ENCODE data around the gene PTPN3. TPM values are rescaled to one million over a fixed set of nuclear protein-coding genes. Genes with fewer than 3 reads are reported as not detected.

PTPN3 gene
- total and polyA plus RNA-seq, 2 experiments from 2014 or later, result 1.4 to 2.6 TPM

DNA sequence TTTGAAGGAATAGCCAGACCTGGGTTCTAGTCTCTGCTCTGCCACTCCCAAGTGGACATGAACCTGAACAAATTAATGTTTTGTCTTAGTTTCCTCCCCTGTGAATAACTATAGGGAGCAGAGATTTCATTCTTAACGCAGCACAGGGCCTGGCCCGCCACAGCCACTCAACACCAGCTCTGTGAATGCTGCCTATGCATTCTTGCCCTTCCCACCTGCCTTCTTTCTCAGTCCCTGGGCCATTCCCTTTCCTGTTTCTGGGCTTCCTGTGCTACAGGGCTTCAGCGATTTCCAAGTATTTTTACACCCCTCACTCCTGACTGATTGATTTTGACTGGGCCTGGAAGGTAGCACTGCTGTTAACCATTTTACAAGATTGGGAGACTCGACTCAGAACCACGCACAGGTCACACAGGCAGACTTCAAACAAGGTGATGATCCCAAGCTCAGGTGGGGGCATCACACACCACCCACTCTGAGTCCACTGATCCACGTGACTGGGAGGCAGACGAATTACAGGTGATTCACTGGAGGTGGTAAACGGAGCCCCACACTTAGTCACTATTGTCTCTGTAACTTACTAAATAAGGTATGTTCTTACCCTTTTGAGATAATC, 21.4 kb downstream of the PTPN3 start:
- H3K4me1 Mint-ChIP-seq, result peaks cover 9% of the 10 kb centered on the region; the same call in 2 of the 3 replicates
- H3K9me3 Mint-ChIP-seq, result no peaks in the 10 kb centered on the region
- no peak overlapping the region for H3K4me3 ChIP-seq
- no peaks in the 10 kb centered on the region for H3K9me2 ChIP-seq (ENCODE audit: insufficient read depth)
- H3K4me1 ChIP-seq (ENCODE audit: insufficient read depth), result no peaks in the 10 kb centered on the region
- no peak for DNase-seq (ENCODE audit: low spot score)
- no peaks in the 10 kb centered on the region for H4K20me1 ChIP-seq (replicated peaks; ENCODE audit: insufficient read depth)
- no peaks in the 10 kb centered on the region for H3K79me2 ChIP-seq (replicated peaks; ENCODE audit: insufficient read depth)
- no peak overlapping the region for H3K27ac ChIP-seq (ENCODE audit: low read depth)
- H3K27me3 ChIP-seq (ENCODE audit: insufficient read depth), result no peaks in the 10 kb centered on the region
- H3F3A ChIP-seq (replicated peaks; ENCODE audit: low read depth), result no peaks in the 10 kb centered on the region
- no peak overlapping the region for H3K4me3 Mint-ChIP-seq
- H3K27me3 Mint-ChIP-seq (ENCODE audit: insufficient read depth, low read depth, poor library complexity), result peaks cover 4% of the 10 kb centered on the region
- no peak overlapping the region for H3K4me2 ChIP-seq
- 0 out of 2 replicates have a peak overlapping the region, but pooled peaks have one; percentile 1 for H3K27ac Mint-ChIP-seq
- ATAC-seq, result peak; percentile 42; the same call in 2 of the 3 replicates
- TF ChIP-seq, protein P1, sequence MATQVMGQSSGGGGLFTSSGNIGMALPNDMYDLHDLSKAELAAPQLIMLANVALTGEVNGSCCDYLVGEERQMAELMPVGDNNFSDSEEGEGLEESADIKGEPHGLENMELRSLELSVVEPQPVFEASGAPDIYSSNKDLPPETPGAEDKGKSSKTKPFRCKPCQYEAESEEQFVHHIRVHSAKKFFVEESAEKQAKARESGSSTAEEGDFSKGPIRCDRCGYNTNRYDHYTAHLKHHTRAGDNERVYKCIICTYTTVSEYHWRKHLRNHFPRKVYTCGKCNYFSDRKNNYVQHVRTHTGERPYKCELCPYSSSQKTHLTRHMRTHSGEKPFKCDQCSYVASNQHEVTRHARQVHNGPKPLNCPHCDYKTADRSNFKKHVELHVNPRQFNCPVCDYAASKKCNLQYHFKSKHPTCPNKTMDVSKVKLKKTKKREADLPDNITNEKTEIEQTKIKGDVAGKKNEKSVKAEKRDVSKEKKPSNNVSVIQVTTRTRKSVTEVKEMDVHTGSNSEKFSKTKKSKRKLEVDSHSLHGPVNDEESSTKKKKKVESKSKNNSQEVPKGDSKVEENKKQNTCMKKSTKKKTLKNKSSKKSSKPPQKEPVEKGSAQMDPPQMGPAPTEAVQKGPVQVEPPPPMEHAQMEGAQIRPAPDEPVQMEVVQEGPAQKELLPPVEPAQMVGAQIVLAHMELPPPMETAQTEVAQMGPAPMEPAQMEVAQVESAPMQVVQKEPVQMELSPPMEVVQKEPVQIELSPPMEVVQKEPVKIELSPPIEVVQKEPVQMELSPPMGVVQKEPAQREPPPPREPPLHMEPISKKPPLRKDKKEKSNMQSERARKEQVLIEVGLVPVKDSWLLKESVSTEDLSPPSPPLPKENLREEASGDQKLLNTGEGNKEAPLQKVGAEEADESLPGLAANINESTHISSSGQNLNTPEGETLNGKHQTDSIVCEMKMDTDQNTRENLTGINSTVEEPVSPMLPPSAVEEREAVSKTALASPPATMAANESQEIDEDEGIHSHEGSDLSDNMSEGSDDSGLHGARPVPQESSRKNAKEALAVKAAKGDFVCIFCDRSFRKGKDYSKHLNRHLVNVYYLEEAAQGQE (IDR thresholded peaks at IDR 0.05; ENCODE audit: unreplicated experiment), result no peak
- no peak for TF ChIP-seq STAT1 (IDR thresholded peaks at IDR 0.05; ENCODE audit: unreplicated experiment)
- no peak for TF ChIP-seq ZNF331 (CRISPR knock-in tag; IDR thresholded peaks at IDR 0.05; ENCODE audit: low read depth)
- no peak for TF ChIP-seq EZH2 (IDR thresholded peaks at IDR 0.05; ENCODE audit: low read depth, unreplicated experiment)
- TF ChIP-seq, protein P2, sequence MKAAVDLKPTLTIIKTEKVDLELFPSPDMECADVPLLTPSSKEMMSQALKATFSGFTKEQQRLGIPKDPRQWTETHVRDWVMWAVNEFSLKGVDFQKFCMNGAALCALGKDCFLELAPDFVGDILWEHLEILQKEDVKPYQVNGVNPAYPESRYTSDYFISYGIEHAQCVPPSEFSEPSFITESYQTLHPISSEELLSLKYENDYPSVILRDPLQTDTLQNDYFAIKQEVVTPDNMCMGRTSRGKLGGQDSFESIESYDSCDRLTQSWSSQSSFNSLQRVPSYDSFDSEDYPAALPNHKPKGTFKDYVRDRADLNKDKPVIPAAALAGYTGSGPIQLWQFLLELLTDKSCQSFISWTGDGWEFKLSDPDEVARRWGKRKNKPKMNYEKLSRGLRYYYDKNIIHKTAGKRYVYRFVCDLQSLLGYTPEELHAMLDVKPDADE (IDR thresholded peaks at IDR 0.05), result no peak
- TF ChIP-seq, protein P3, sequence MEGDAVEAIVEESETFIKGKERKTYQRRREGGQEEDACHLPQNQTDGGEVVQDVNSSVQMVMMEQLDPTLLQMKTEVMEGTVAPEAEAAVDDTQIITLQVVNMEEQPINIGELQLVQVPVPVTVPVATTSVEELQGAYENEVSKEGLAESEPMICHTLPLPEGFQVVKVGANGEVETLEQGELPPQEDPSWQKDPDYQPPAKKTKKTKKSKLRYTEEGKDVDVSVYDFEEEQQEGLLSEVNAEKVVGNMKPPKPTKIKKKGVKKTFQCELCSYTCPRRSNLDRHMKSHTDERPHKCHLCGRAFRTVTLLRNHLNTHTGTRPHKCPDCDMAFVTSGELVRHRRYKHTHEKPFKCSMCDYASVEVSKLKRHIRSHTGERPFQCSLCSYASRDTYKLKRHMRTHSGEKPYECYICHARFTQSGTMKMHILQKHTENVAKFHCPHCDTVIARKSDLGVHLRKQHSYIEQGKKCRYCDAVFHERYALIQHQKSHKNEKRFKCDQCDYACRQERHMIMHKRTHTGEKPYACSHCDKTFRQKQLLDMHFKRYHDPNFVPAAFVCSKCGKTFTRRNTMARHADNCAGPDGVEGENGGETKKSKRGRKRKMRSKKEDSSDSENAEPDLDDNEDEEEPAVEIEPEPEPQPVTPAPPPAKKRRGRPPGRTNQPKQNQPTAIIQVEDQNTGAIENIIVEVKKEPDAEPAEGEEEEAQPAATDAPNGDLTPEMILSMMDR (conservative IDR thresholded peaks at IDR 0.05; ENCODE audit: low read depth in 2 of 2), result no peak
- TF ChIP-seq ZNF114 (CRISPR knock-in tag; IDR thresholded peaks at IDR 0.05), result no peak
- no peak for TF ChIP-seq POLR2AphosphoS5 (IDR thresholded peaks at IDR 0.05; ENCODE audit: low read depth)
- TF ChIP-seq EZH2phosphoT487 (IDR thresholded peaks at IDR 0.05; ENCODE audit: unreplicated experiment), result no peak
- TF ChIP-seq CREB1 (CRISPR knock-in tag; IDR thresholded peaks at IDR 0.05; ENCODE audit: low read depth), result no peak
- no peaks in the 10 kb centered on the region for H3K36me3 ChIP-seq (ENCODE audit: insufficient read depth)
- H3K36me3 Mint-ChIP-seq (ENCODE audit: low read depth), result no peaks in the 10 kb centered on the region
- H2AFZ ChIP-seq, result no peak overlapping the region
